Measurements from ENCODE around the gene LPAR5.

Gene LPAR5

DNA sequence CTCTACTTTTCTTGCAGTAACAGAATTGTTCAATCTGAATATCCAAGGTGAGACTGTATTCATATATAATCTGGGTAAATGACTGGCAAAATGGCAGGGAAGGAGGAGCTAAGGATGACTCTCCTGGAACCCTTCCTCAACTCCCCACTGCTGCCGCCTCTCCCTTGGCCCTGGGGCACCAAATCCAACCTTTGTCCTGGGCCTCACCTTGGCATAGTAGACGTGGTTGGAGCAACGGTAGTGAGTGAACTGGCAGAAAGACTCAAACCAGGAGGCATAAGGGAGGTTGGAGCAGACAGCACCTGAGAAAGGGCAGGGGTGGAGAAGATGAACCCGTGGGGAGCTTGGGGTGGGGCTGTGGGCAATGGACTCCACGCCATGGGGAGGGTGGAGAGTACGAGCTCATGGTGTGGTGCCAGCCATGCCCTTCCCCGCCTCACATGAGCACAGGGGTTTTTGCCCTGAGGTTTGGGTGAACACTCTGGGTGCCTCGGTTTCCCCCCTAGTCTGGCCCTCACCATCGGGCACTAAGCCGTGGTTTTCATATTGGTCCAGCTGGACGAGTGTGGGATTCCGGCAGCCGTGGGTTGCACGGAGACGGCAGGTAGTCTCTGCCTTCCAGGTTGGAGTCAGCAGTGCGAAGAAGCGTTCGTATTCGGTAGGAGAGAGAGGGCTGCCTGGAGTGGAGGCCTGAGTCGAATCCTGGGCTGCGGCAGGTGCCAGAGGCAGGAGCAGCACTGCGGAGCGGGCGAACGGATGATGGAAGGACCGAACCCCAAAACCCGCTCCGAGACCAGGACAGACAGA, 10.7 kb upstream of the LPAR5 start:
- Mint-ChIP-seq H3K36me3 (ENCODE audit: low read depth) (peaks cover 18% of the 10 kb centered on the region), H3K4me1 (peaks cover 15% of the 10 kb centered on the region), H3K9me3 (peaks cover 19% of the 10 kb centered on the region), H3K27ac (peak overlapping the region; percentile 76), H3K4me3 (peak overlapping the region; percentile 72), H3K27me3 (no peaks in the 10 kb centered on the region)
- no peak for ATAC-seq
- DNase-seq = no peak

GRCh38 chr12:6644903-6645302, 9.1 kb upstream of the LPAR5 start:
- H3K27ac Mint-ChIP-seq = no peak overlapping the region
- DNase-seq (no peak), ATAC-seq (no peak)
- peaks cover 19% of the 10 kb centered on the region for H3K9me3 Mint-ChIP-seq
- no peak overlapping the region for H3K4me3 Mint-ChIP-seq
- peaks cover 15% of the 10 kb centered on the region for H3K4me1 Mint-ChIP-seq
- peaks cover 14% of the 10 kb centered on the region for H3K36me3 Mint-ChIP-seq (ENCODE audit: low read depth)
- no peaks in the 10 kb centered on the region for H3K27me3 Mint-ChIP-seq

GRCh38 chr12:6644257-6644596, 8.5 kb upstream of the LPAR5 start:
- H3K36me3 Mint-ChIP-seq (ENCODE audit: low read depth) = peaks cover 14% of the 10 kb centered on the region
- H3K9me3 Mint-ChIP-seq = peaks cover 19% of the 10 kb centered on the region
- H3K27me3 Mint-ChIP-seq = no peaks in the 10 kb centered on the region
- no peak for ATAC-seq
- no peak overlapping the region for H3K4me3 Mint-ChIP-seq
- no peak for DNase-seq
- H3K27ac Mint-ChIP-seq = peak overlapping the region; percentile 7
- H3K4me1 Mint-ChIP-seq = peaks cover 15% of the 10 kb centered on the region

DNA sequence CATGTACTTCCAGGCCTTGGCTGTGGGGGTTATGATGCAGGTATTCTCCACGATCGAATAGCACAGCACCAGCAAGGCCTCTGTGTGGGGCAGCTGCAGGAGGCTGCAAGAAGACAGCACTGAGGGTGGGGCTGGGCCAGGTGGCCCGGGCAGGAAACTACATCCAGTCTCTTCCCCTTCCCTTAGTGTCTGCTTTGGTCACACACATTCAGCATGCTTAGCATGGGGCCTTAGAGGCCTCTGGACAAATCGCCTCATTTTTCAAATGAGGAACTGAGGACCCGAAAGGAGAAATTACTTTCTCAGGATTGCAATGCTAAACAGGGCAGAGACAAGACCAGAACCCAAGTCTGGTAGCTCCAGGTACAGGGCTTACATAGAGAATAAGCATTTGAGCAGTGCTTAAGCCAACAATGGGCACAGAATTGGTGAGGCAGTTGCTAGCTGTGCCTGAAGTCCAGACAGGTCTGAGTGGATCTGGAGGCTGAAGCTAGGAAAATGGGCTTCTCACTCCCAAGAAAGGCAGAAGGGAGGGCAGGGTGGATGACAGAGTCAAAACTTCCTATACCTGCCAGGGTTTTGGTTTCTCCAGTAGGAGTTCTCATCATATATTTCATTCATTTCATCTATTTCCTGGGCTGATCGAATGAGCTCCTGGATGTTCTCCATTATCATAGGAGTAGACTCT, 8.0 kb upstream of the LPAR5 start:
- Mint-ChIP-seq H3K27ac (no peak overlapping the region), H3K9me3 (peaks cover 19% of the 10 kb centered on the region), H3K4me1 (peaks cover 15% of the 10 kb centered on the region), H3K36me3 (ENCODE audit: low read depth) (peaks cover 14% of the 10 kb centered on the region), H3K4me3 (no peak overlapping the region), H3K27me3 (no peaks in the 10 kb centered on the region)
- DNase-seq = no peak
- no peak for ATAC-seq

DNA sequence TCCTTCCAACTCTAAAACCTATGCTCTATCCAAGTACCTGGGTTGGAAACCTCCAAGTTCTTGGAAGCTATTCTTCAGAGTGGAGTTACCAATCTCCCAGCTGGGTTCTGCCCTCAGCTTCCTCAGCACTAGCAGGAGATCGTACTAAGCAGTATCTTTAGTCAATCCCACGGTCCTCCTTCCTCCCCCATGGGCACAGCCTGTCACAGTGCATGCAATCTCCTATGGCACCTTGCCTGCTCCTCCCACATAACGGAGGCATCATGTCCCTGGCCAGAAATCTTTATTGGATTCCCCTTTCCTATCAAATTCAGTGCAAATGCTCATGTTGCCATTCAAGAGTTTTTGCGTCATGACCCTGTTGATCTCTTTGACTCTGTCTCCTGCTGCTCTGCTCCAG, 5.4 kb upstream of the LPAR5 start:
- peaks cover 19% of the 10 kb centered on the region for H3K9me3 Mint-ChIP-seq
- DNase-seq = no peak
- H3K27ac Mint-ChIP-seq = no peak overlapping the region
- peaks cover 8% of the 10 kb centered on the region for H3K36me3 Mint-ChIP-seq (ENCODE audit: low read depth)
- peaks cover 21% of the 10 kb centered on the region for H3K4me1 Mint-ChIP-seq
- no peak for ATAC-seq
- no peak overlapping the region for H3K4me3 Mint-ChIP-seq
- H3K27me3 Mint-ChIP-seq = no peaks in the 10 kb centered on the region

GRCh38 chr12:6640497-6640896, 4.7 kb upstream of the LPAR5 start:
- peaks cover 8% of the 10 kb centered on the region for H3K36me3 Mint-ChIP-seq (ENCODE audit: low read depth)
- H3K9me3 Mint-ChIP-seq = peaks cover 19% of the 10 kb centered on the region
- no peaks in the 10 kb centered on the region for H3K27me3 Mint-ChIP-seq
- H3K4me3 Mint-ChIP-seq = no peak overlapping the region
- ATAC-seq (no peak), DNase-seq (no peak)
- H3K4me1 Mint-ChIP-seq = peaks cover 28% of the 10 kb centered on the region
- H3K27ac Mint-ChIP-seq = no peak overlapping the region

DNA sequence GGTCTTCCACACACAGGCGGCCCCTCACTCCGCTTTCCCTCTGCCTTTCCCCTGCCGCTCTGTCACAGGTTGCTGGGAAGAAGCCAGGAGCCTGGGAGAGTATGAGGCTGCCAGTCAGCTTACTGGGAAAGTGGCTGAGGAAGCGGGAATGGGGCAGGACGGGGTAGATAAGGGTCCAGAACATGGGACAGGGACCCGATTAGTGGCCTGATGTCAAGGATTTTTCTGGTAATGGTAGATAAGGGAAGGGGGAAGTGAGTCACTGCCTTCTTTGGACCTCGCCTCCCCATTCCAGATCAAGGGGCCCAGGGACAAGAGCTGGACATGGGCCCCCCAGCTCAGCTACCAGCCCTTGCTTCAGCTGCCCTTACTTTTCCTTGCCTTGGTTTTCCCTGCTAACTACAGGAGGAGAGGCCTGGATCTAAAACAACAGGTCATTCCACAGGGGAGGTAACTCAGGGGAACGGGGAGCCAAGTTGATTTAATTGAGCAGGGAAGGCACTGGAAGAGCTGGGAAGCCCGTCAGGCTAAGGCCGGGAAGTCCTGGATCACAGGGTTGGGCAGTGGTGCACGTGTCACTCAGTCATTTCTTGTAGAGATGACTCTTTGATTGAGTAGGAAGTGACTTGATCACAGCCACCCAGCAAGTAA, 3.5 kb upstream of the LPAR5 start:
- Mint-ChIP-seq H3K36me3 (ENCODE audit: low read depth) (peaks cover 7% of the 10 kb centered on the region), H3K4me3 (no peak overlapping the region), H3K9me3 (peaks cover 13% of the 10 kb centered on the region), H3K4me1 (peaks cover 37% of the 10 kb centered on the region), H3K27me3 (no peaks in the 10 kb centered on the region), H3K27ac (no peak overlapping the region)
- no peak for ATAC-seq
- DNase-seq = no peak

DNA sequence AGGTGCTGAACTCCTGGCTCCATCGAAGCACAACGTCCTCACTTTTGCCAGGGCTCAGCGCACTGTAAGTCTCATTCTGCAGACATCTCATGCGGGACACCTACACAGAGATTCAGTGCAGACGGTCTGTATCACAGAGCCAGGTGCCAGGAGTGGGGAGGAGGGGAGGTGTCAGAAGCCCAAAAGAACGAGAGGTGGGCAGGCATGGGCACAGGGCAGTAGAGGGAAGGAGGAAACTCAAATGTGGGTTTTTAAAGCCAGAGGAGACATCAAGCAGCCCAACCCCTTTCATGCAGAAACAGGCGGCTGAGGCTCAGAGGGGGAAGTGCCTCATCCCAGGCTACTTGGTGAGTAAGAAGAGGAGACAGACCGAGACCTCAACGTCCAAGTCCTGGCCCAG, 2.5 kb upstream of the LPAR5 start:
- Mint-ChIP-seq H3K4me1 (peaks cover 44% of the 10 kb centered on the region), H3K27me3 (no peaks in the 10 kb centered on the region), H3K4me3 (no peak overlapping the region)

GRCh38 chr12:6635375-6635855, 344 bp downstream of the LPAR5 start:
- Mint-ChIP-seq H3K4me1 (peaks cover 73% of the 10 kb centered on the region), H3K9me3 (no peaks in the 10 kb centered on the region), H3K27me3 (no peaks in the 10 kb centered on the region), H3K27ac (peak overlapping the region; percentile 93), H3K36me3 (ENCODE audit: low read depth) (no peaks in the 10 kb centered on the region), H3K4me3 (peak overlapping the region; percentile 74)
- ATAC-seq = peak; percentile 86
- DNase-seq = peak; percentile 72

More for the DNA sequence above, 2.5 kb upstream of the LPAR5 start:
- Mint-ChIP-seq H3K27ac (peak overlapping the region; percentile 22), H3K9me3 (peaks cover 4% of the 10 kb centered on the region), H3K36me3 (ENCODE audit: low read depth) (peaks cover 3% of the 10 kb centered on the region)
- no peak for DNase-seq
- no peak for ATAC-seq

GRCh38 chr12:6632026-6632983, 3.5 kb downstream of the LPAR5 start:
- peak; percentile 60 for DNase-seq
- ATAC-seq = peak; percentile 51
- peak overlapping the region; percentile 79 for H3K4me3 Mint-ChIP-seq
- H3K4me1 Mint-ChIP-seq = peaks cover 81% of the 10 kb centered on the region
- no peaks in the 10 kb centered on the region for H3K9me3 Mint-ChIP-seq
- no peaks in the 10 kb centered on the region for H3K27me3 Mint-ChIP-seq
- H3K27ac Mint-ChIP-seq = peak overlapping the region; percentile 98
- H3K36me3 Mint-ChIP-seq (ENCODE audit: low read depth) = no peaks in the 10 kb centered on the region

DNA sequence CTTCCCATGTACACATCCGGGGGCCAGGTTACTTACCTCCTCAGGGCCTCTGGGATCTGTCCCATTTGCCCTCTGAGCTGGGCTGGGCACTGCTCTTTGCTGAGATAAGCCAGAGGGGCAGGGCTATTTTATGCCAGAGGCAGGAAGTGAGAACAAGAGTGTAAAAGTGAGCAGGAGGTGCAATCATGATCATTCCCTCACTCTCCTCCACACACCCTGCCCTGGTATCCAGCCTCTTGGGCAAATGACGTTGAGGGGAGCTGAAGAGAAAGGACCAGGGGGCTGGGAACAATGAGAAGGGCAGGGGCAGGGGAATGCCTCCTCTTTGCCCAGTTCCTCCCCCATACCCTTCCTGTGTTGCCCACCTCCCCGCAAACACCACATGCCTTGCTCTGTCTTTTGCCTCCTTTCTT, 4.2 kb downstream of the LPAR5 start:
- ATAC-seq (peak; percentile 5), DNase-seq (peak; percentile 42)
- H3K4me1 Mint-ChIP-seq = peaks cover 87% of the 10 kb centered on the region
- H3K36me3 Mint-ChIP-seq (ENCODE audit: low read depth) = no peaks in the 10 kb centered on the region
- no peaks in the 10 kb centered on the region for H3K27me3 Mint-ChIP-seq
- H3K4me3 Mint-ChIP-seq = peak overlapping the region; percentile 79
- no peaks in the 10 kb centered on the region for H3K9me3 Mint-ChIP-seq
- H3K27ac Mint-ChIP-seq = peak overlapping the region; percentile 98

DNA sequence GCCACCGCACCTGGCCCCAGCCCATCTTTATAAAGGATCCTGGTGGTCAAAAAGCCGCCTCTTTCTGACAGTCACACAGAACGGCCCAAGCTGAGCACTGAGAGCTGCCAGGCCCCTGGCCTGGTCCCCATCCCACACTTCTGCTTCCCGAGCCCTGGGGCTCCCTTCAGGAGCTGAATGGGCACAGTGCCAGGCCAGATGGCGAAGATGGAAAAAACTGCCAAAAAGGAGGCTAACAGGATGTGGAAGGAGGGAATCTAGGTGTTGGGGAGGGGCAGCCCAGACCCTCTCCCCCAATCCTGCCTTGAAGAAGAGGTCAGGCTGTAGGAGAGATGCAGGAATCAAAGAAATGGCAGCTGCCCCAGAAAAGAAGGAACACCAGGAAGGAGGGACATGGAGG, 5.0 kb downstream of the LPAR5 start:
- Mint-ChIP-seq H3K27me3 (no peaks in the 10 kb centered on the region), H3K36me3 (ENCODE audit: low read depth) (no peaks in the 10 kb centered on the region), H3K4me3 (peak overlapping the region; percentile 79), H3K27ac (peak overlapping the region; percentile 98), H3K4me1 (peaks cover 82% of the 10 kb centered on the region), H3K9me3 (no peaks in the 10 kb centered on the region)
- DNase-seq (no peak), ATAC-seq (no peak)

- H3K4me1 Mint-ChIP-seq = peaks cover 51% of the 10 kb centered on the region
- ATAC-seq = no peak
- peak overlapping the region; percentile 80 for H3K4me3 Mint-ChIP-seq
- H3K27ac Mint-ChIP-seq = peak overlapping the region; percentile 90
- DNase-seq = no peak
- no peaks in the 10 kb centered on the region for H3K36me3 Mint-ChIP-seq (ENCODE audit: low read depth)
- H3K27me3 Mint-ChIP-seq = no peaks in the 10 kb centered on the region
- no peaks in the 10 kb centered on the region for H3K9me3 Mint-ChIP-seq
Observed at GRCh38 chr12:6627616-6628015, 8.1 kb downstream of the LPAR5 start.
